HepG2 (cell line): ENCODE data around the gene GLIS2. TPM values are rescaled to one million over a fixed set of nuclear protein-coding genes. Genes with fewer than 3 reads are reported as not detected.

Experiments used
- AHDC1 ChIP-seq: sonication (generic); formaldehyde crosslinking; IDR thresholded peaks from 2 replicates; pipeline ENCODE4 v1.5.1; 2020; ENCODE audit warnings: mild to moderate bottlenecking, missing genetic modification reagents, borderline replicate concordance
- CREM ChIP-seq, 2 experiments: sonication (generic) in 1 of 2; formaldehyde crosslinking in 1 of 2; IDR thresholded peaks; 2 replicates each; pipeline versions ENCODE4 v1.4.0 to v1.6.1; 2016 to 2020; ENCODE audit warnings: antibody characterized with exemption in 1 of 2, mild to moderate bottlenecking in 1 of 2, missing genetic modification reagents in 1 of 2
- HNF4A ChIP-seq: sonication (generic); formaldehyde crosslinking; IDR thresholded peaks from 2 replicates; pipeline ENCODE4 v1.4.0; 2020; ENCODE audit warnings: missing genetic modification reagents
- HNRNPH1 ChIP-seq: fragments of 200-400 bp; formaldehyde crosslinking; optimal IDR thresholded peaks from 2 replicates; pipeline ENCODE3; 2017; ENCODE audit warnings: mild to moderate bottlenecking, low read depth, low read length
- MED8 ChIP-seq: sonication (generic); formaldehyde crosslinking; IDR thresholded peaks from 2 replicates; pipeline ENCODE4 v1.8.1; 2023; ENCODE audit warnings: mild to moderate bottlenecking, missing genetic modification reagents; ENCODE audit not compliant: insufficient replicate concordance
- MIXL1 ChIP-seq: IDR thresholded peaks from 2 replicates; pipeline ENCODE4 v1.6.1; 2016
- NR1H2 ChIP-seq: sonication (generic); formaldehyde crosslinking; IDR thresholded peaks from 2 replicates; pipeline ENCODE4 v1.8.1; 2022; ENCODE audit warnings: low read depth, missing genetic modification reagents, borderline replicate concordance
- NR2F6 ChIP-seq, 2 experiments: IDR thresholded peaks; 2 replicates each; pipeline ENCODE4 v1.6.1; 2016; ENCODE audit warnings: antibody characterized with exemption in 1 of 2, mild to moderate bottlenecking in 1 of 2
- PCBP2 ChIP-seq: fragments of 200-400 bp; formaldehyde crosslinking; optimal IDR thresholded peaks from 2 replicates; pipeline ENCODE3; 2018; ENCODE audit warnings: low read length, low read depth; ENCODE audit not compliant: poor library complexity, severe bottlenecking
- PHF21A ChIP-seq: sonication (generic); formaldehyde crosslinking; IDR thresholded peaks from 2 replicates; pipeline ENCODE4 v1.5.0; 2020; ENCODE audit warnings: mild to moderate bottlenecking, missing genetic modification reagents
- RAD21 ChIP-seq: fragments of 450-650 bp; formaldehyde crosslinking; IDR thresholded peaks from 2 replicates; pipeline ENCODE4 v1.5.0; 2020; ENCODE audit warnings: mild to moderate bottlenecking
- RBM39 ChIP-seq: fragments of 200-400 bp; formaldehyde crosslinking; IDR thresholded peaks from one replicate; pipeline ENCODE4 v1.6.1; 2018; ENCODE audit warnings: antibody characterized with exemption, mild to moderate bottlenecking, low read depth, low read length; ENCODE audit not compliant: poor library complexity, severe bottlenecking
- TFAP4 ChIP-seq: sonication (generic); IDR thresholded peaks from 2 replicates; pipeline ENCODE4 v1.6.1; 2016; ENCODE audit warnings: low read depth, borderline replicate concordance
- ZBTB14 ChIP-seq: sonication (generic); formaldehyde crosslinking; IDR thresholded peaks from 2 replicates; pipeline ENCODE4 v1.4.0; 2020; ENCODE audit warnings: missing genetic modification reagents
- ZBTB20 ChIP-seq: sonication (generic); formaldehyde crosslinking; IDR thresholded peaks from 2 replicates; pipeline ENCODE4 v1.8.1; 2023; ENCODE audit warnings: missing genetic modification reagents, low read depth, mild to moderate bottlenecking, borderline replicate concordance
- ZBTB42 ChIP-seq: sonication (generic); formaldehyde crosslinking; IDR thresholded peaks from 2 replicates; pipeline ENCODE4 v1.5.0; 2020; ENCODE audit warnings: mild to moderate bottlenecking, missing genetic modification reagents
- ZNF207 ChIP-seq: fragments of 450-650 bp; IDR thresholded peaks from 2 replicates; pipeline ENCODE4 v1.6.1; 2016; ENCODE audit warnings: antibody characterized with exemption, borderline replicate concordance
- ZNF232 ChIP-seq: sonication (generic); formaldehyde crosslinking; IDR thresholded peaks from 2 replicates; pipeline ENCODE4 v1.4.0; 2020; ENCODE audit warnings: missing genetic modification reagents, borderline replicate concordance
- ZNF724P ChIP-seq: sonication (generic); formaldehyde crosslinking; IDR thresholded peaks from 2 replicates; pipeline ENCODE4 v1.8.0; 2022; ENCODE audit warnings: missing genetic modification reagents, borderline replicate concordance
- ZNF768 ChIP-seq: sonication (generic); formaldehyde crosslinking; IDR thresholded peaks from 2 replicates; pipeline ENCODE4 v1.4.0; 2020; ENCODE audit warnings: missing genetic modification reagents
- polyA plus RNA-seq, 8 experiments: library from polyadenylated mRNA; depleted of rRNA in 3 of 8; stranded (reverse) in 7 of 8; unstranded in 1 of 8; fragments of >200 nt; fragmentation: Illumina TruSeq in 4 of 8; extraction: Trizol in 4 of 8; gene quantifications; 2 replicates each; pipeline versions ENCODE4 v1.2.1 to v1.2.3, GENCODE V29; 2011 to 2016; ENCODE audit warnings: low read depth in 4 of 8, missing spikeins in 1 of 8, mixed read lengths in 1 of 8; ENCODE audit not compliant: insufficient read depth in 1 of 8
- total RNA-seq, 5 experiments: library from RNA; depleted of rRNA; stranded (reverse); fragments of >200 nt; fragmentation: Illumina TruSeq; extraction: Trizol; gene quantifications; 2 replicates each; pipeline ENCODE4 v1.2.3, GENCODE V29; 2016; ENCODE audit warnings: low read depth in 1 of 5

The GLIS2 gene
- total and polyA plus RNA-seq, 2 of the 13 experiments (the other 11 are each of a cell fraction or from before 2014, with no cell fraction given) = 0.28 to 0.29 TPM

- no peak for TF ChIP-seq AHDC1 (CRISPR knock-in tag)
- peak; percentile 36; the same call in 1 of the 2 replicates for TF ChIP-seq HNF4A (CRISPR knock-in tag)
- no peak for TF ChIP-seq HNRNPH1
- no peak for TF ChIP-seq PCBP2
- 0 out of 2 replicates have a peak, but pooled peaks have one; percentile 60 for TF ChIP-seq ZNF232 (CRISPR knock-in tag)
- TF ChIP-seq ZBTB20 = peak; percentile 5; the same call in 1 of the 2 replicates
- peak; percentile 39; the same call in 1 of the 2 replicates for TF ChIP-seq ZBTB14
- peak; percentile 22; the same call in 1 of the 2 replicates for TF ChIP-seq ZNF724P (CRISPR knock-in tag)
- peak; percentile 27; the same call in 1 of the 2 replicates for TF ChIP-seq PHF21A (CRISPR knock-in tag)
- TF ChIP-seq ZNF768 (CRISPR knock-in tag) = no peak
- 0 out of 2 replicates have a peak, but pooled peaks have one; percentile 34 for TF ChIP-seq CREM (IDR thresholded peaks at IDR 0.05)
- no peak for TF ChIP-seq CREM (CRISPR knock-in tag; IDR thresholded peaks at IDR 0.05)
- TF ChIP-seq ZNF207 = no peak
- TF ChIP-seq RAD21 (CRISPR knock-in tag) = peak; percentile 47; the same call in 1 of the 2 replicates
- TF ChIP-seq MED8 (CRISPR knock-in tag) = no peak
- no peak for TF ChIP-seq NR1H2
- peak; percentile 27; the same call in 1 of the 2 replicates for TF ChIP-seq MIXL1
- no peak for TF ChIP-seq ZBTB42
- TF ChIP-seq TFAP4 = no peak
- TF ChIP-seq RBM39 = no peak
- TF ChIP-seq NR2F6 (IDR thresholded peaks at IDR 0.05) = peak; percentile 85
- TF ChIP-seq NR2F6 (CRISPR knock-in tag; IDR thresholded peaks at IDR 0.05) = peak; percentile 94
Measured at GRCh38 chr16:4350787-4351659, 35.2 kb downstream of the GLIS2 start, which contains the start of gene PAM16 (continued).
